Pancreas (tissue), 10 donors: ENCODE results near the gene ZNRF4. TPM values are rescaled to one million over a fixed set of nuclear protein-coding genes. Genes with fewer than 3 reads are reported as not detected.

Experiments used
- ATAC-seq, 4 donors: fragments of 200-7000 bp; cut with Tn5 transposase; one replicate each; pipeline versions ENCODE4 v1.8.0 to v1.9.1; 2020; ENCODE audit warnings: mild to moderate bottlenecking in 4 of 4, moderate library complexity in 4 of 4
- DNase-seq, 6 donors: peaks; one replicate each; pipeline ENCODE4 v3.0.0-alpha.2; 2020
- FAIRE-seq: peaks from 2 replicates; lab custom pipeline; 2012; peaks lifted over from hg19 to GRCh38; lab: Jason Lieb, UNC
- H3K27ac ChIP-seq, 4 donors: fragments of 200-600 bp; sonication (generic); 1 replicate in 3 of 4; 2 replicates in 1 of 4; pipeline versions ENCODE4 v1.5.0 to v1.8.0; 2020
- H3K27me3 ChIP-seq, 4 donors: fragments of 200-600 bp; one replicate each; pipeline ENCODE4 v1.8.0; 2021
- H3K36me3 ChIP-seq, 3 donors: fragments of 200-600 bp; sonication (generic) in 1 of 3; one replicate each; pipeline versions ENCODE4 v1.5.0 to v1.8.0; 2020 to 2021
- H3K4me1 ChIP-seq, 3 donors: fragments of 200-600 bp; one replicate each; pipeline ENCODE4 v1.8.0; 2021
- H3K4me3 ChIP-seq, 4 donors: fragments of 200-600 bp; sonication (generic) in 2 of 4; one replicate each; pipeline versions ENCODE4 v1.5.0 to v1.8.0; 2020 to 2021
- H3K9me3 ChIP-seq, 4 donors: fragments of 200-600 bp; one replicate each; pipeline ENCODE4 v1.8.0; 2021
- CTCF ChIP-seq, 4 donors: fragments of 200-600 bp; sonication (generic) in 3 of 4; IDR thresholded peaks; one replicate each; pipeline versions ENCODE4 v1.5.0 to v1.8.0; 2021; ENCODE audit warnings: antibody characterized with exemption in 4 of 4
- WGBS, 2 donors: extraction: QIAGEN DNeasy Blood & Tissue Kit; methylation state at CpG; one replicate each; pipeline ENCODE4 v1.1.7; 2013; 5-methylcytosine and 5-hydroxymethylcytosine counted together
- intact Hi-C, 3 donors: fragments of 100-400 bp; cut with DNase I; formaldehyde crosslinking; loops; one replicate each; pipeline versions ENCODE4 v1.11.1 to v1.14.2; 2022
- polyA plus RNA-seq, 2 donors: library from polyadenylated mRNA; stranded (reverse); fragments of 200-250 nt; gene quantifications; one replicate each; pipeline ENCODE4 v1.2.3, GENCODE V29; 2013
- total RNA-seq, 6 donors: library from RNA; stranded (reverse); fragmentation: NEBNext Ultra II Directional in 4 of 6; extraction: Animal tissue kit (Norgen Biotek cat#: 25700) in 4 of 6; gene quantifications; one replicate each; pipeline versions ENCODE4 v1.2.1 to v1.2.4, GENCODE V29; 2021 to 2023
- donor health status: healthy with polysubstance abuse.
- donor health status: DM: no; HTN: no; CAD: no; lungs with moderate emphysema.
- donor health status: DM: no; HTN: no; CAD: no.
- donor health status: control.
- donor health status: control.
- donor health status: Bipolar disorder and iron deficiency.
- donor health status: DM: yes; HTN: yes; CAD: no.
- donor health status: DM: no; HTN: no; CAD: no.
- donor health status: DM: no; HTN: no; CAD: no.
- donor health status: DM: yes; HTN: yes; CAD: no.

Gene ZNRF4
- total and polyA plus RNA-seq, 8 donors: not detected

GRCh38 chr19:5458420-5458819 lies 3.2 kb downstream of the ZNRF4 start:
- no peaks in the 10 kb centered on the region for H3K4me1 ChIP-seq
- no peak for TF ChIP-seq CTCF (IDR thresholded peaks at IDR 0.05)
- DNase-seq (no peak), ATAC-seq (no peak), FAIRE-seq (no peak)
- intact Hi-C loops: no loop called here
- no peaks in the 10 kb centered on the region for H3K27me3 ChIP-seq
- no peak overlapping the region for H3K4me3 ChIP-seq
- no peak overlapping the region for H3K27ac ChIP-seq
- H3K36me3 ChIP-seq: no peaks in the 10 kb centered on the region
- 74% methylated on average over 7 of the region's 7 CpGs for WGBS, 2 donors
- no peaks in the 10 kb centered on the region for H3K9me3 ChIP-seq

- H3K4me1 ChIP-seq: no peaks in the 10 kb centered on the region
- 53 to 68% methylated on average over 6 of the region's 6 CpGs for WGBS, 2 donors
- DNase-seq (no peak), FAIRE-seq (no peak), ATAC-seq (no peak)
- no peaks in the 10 kb centered on the region for H3K27me3 ChIP-seq
- intact Hi-C loops: no loop called here
- H3K4me3 ChIP-seq: no peak overlapping the region
- TF ChIP-seq CTCF (IDR thresholded peaks at IDR 0.05): no peak
- no peaks in the 10 kb centered on the region for H3K36me3 ChIP-seq
- no peak overlapping the region for H3K27ac ChIP-seq
- no peaks in the 10 kb centered on the region for H3K9me3 ChIP-seq
These were observed 4.1 kb downstream of the ZNRF4 start for GRCh38 chr19:5459360-5459759.

GRCh38 chr19:5460748-5461147 lies 5.5 kb downstream of the ZNRF4 start:
- no peak for TF ChIP-seq CTCF (IDR thresholded peaks at IDR 0.05)
- FAIRE-seq (no peak), ATAC-seq (no peak), DNase-seq (no peak)
- no peak overlapping the region for H3K27ac ChIP-seq
- H3K9me3 ChIP-seq: no peaks in the 10 kb centered on the region
- WGBS, 2 donors: 58% methylated on average over 3 of the region's 3 CpGs
- no peak overlapping the region for H3K4me3 ChIP-seq
- H3K27me3 ChIP-seq: no peaks in the 10 kb centered on the region
- intact Hi-C loops: no loop called here
- no peaks in the 10 kb centered on the region for H3K4me1 ChIP-seq
- H3K36me3 ChIP-seq: no peaks in the 10 kb centered on the region

- TF ChIP-seq CTCF (IDR thresholded peaks at IDR 0.05): no peak
- DNase-seq (no peak), FAIRE-seq (no peak), ATAC-seq (no peak)
- H3K36me3 ChIP-seq: no peaks in the 10 kb centered on the region
- no peaks in the 10 kb centered on the region for H3K27me3 ChIP-seq
- no peaks in the 10 kb centered on the region for H3K4me1 ChIP-seq
- no peaks in the 10 kb centered on the region for H3K9me3 ChIP-seq
- H3K27ac ChIP-seq: no peak overlapping the region
- intact Hi-C loops: no loop called here
- no peak overlapping the region for H3K4me3 ChIP-seq
- WGBS, 2 donors: 18 to 24% methylated on average over 3 of the region's 3 CpGs
These were observed 8.7 kb downstream of the ZNRF4 start for GRCh38 chr19:5463959-5464358.

- no peaks in the 10 kb centered on the region for H3K36me3 ChIP-seq
- intact Hi-C loops: no loop called here
- no peaks in the 10 kb centered on the region for H3K9me3 ChIP-seq
- no peak for DNase-seq
- no peaks in the 10 kb centered on the region for H3K27me3 ChIP-seq
- 71 to 79% methylated on average over 7 of the region's 7 CpGs for WGBS, 2 donors
- H3K4me3 ChIP-seq: no peak overlapping the region
- no peak for FAIRE-seq
- TF ChIP-seq CTCF (IDR thresholded peaks at IDR 0.05): no peak
- H3K4me1 ChIP-seq: no peaks in the 10 kb centered on the region
- no peak for ATAC-seq
- H3K27ac ChIP-seq: no peak overlapping the region
These were observed 10.9 kb downstream of the ZNRF4 start for GRCh38 chr19:5466072-5466471.
